ENCODE measurements around the gene CACNA2D4. TPM values are rescaled to one million over a fixed set of nuclear protein-coding genes. Genes with fewer than 3 reads are reported as not detected.

Gene CACNA2D4
- total RNA-seq, 1 experiment from 2014 or later: 1.7 TPM

Other genes with a start within 250 kb of the CACNA2D4 start
- 69.9 TPM for gene ADIPOR2, start 227.6 kb downstream of the CACNA2D4 start, total RNA-seq (2021; ENCODE audit: unreplicated experiment)
- gene LRTM2, start 98.1 kb downstream of the CACNA2D4 start, total RNA-seq (2021; ENCODE audit: unreplicated experiment): 0.07 TPM
- 13.8 TPM for gene DCP1B, start 85.8 kb upstream of the CACNA2D4 start, total RNA-seq (2021; ENCODE audit: unreplicated experiment)
- gene CACNA1C, start 134.3 kb upstream of the CACNA2D4 start, total RNA-seq (2021; ENCODE audit: unreplicated experiment): 0.05 TPM